Anterior cingulate cortex (tissue), 58 donors: Measurements from ENCODE around the gene TMEM161A.
"Not testable (repeated sequence)": the region's sequence is repeated elsewhere in the genome, so short reads cannot be mapped to it uniquely, and the experiment has no call there.

Experiments
- DNase-seq, 58 donors: peaks; one replicate each; lab custom pipeline; 2025; lab: John Stamatoyannopoulos, UW

The TMEM161A gene

GRCh38 chr19:19157808-19158207 is 19.5 kb upstream of the TMEM161A start:
- DNase-seq, result no peak

- DNase-seq, result no peak
These were observed 17.4 kb upstream of the TMEM161A start for GRCh38 chr19:19155495-19156219.

- DNase-seq, result no peak
These were observed 16.7 kb upstream of the TMEM161A start for GRCh38 chr19:19154768-19155494.

- no peak for DNase-seq
These were observed 14.5 kb upstream of the TMEM161A start for GRCh38 chr19:19152668-19153384.

- DNase-seq, result no peak
These were observed 13.1 kb upstream of the TMEM161A start for GRCh38 chr19:19151418-19151817.

GRCh38 chr19:19149435-19149834 is 11.2 kb upstream of the TMEM161A start:
- DNase-seq, result no peak

GRCh38 chr19:19148504-19148903 is 10.2 kb upstream of the TMEM161A start:
- DNase-seq, result not testable (repeated sequence)

GRCh38 chr19:19147344-19147743 is 9.1 kb upstream of the TMEM161A start:
- no peak for DNase-seq

GRCh38 chr19:19146865-19147264 is 8.6 kb upstream of the TMEM161A start:
- DNase-seq, result no peak

GRCh38 chr19:19145684-19146608 is 7.7 kb upstream of the TMEM161A start:
- DNase-seq, result peak in 54 of 58 donors; percentile 4 to 89 (median 38)

- DNase-seq, result no peak
These were observed 7.0 kb upstream of the TMEM161A start for GRCh38 chr19:19145281-19145680.

GRCh38 chr19:19142347-19142746 is 4.1 kb upstream of the TMEM161A start:
- DNase-seq, result no peak

GRCh38 chr19:19140476-19140875 is 2.2 kb upstream of the TMEM161A start:
- no peak for DNase-seq

GRCh38 chr19:19139876-19140229 is 1.6 kb upstream of the TMEM161A start:
- DNase-seq, result no peak

GRCh38 chr19:19137556-19138108 is 646 bp downstream of the TMEM161A start:
- peak in 2 of 58 donors; percentile 6 to 35 for DNase-seq

- DNase-seq, result not testable (repeated sequence)
These were observed 2.6 kb downstream of the TMEM161A start for GRCh38 chr19:19135713-19136112.

- DNase-seq, result peak in 1 of 58 donors; percentile 41
These were observed 3.6 kb downstream of the TMEM161A start for GRCh38 chr19:19134687-19135158.

- peak in 6 of 58 donors; percentile 3 to 23 (median 10) for DNase-seq
These were observed 4.3 kb downstream of the TMEM161A start for GRCh38 chr19:19133985-19134384.

- no peak for DNase-seq
These were observed 5.4 kb downstream of the TMEM161A start for GRCh38 chr19:19132912-19133311.

- no peak for DNase-seq
These were observed 6.3 kb downstream of the TMEM161A start for GRCh38 chr19:19131989-19132388.
